H9 (cell line): ENCODE measurements around the gene INPP5E. TPM values are rescaled to one million over a fixed set of nuclear protein-coding genes. Genes with fewer than 3 reads are reported as not detected.

Source experiments
- DNase-seq: peaks from one replicate; pipeline ENCODE4 v3.0.0-alpha.2; 2017
- H2AFZ ChIP-seq: one replicate; pipeline ENCODE4 v1.6.1; 2013; ENCODE audit warnings: mild to moderate bottlenecking, low read length, control low read depth, moderate library complexity
- H2AK5ac ChIP-seq: 2 replicates; pipeline ENCODE4 v1.6.1; 2013; ENCODE audit warnings: low read length, control low read depth, mixed read lengths; ENCODE audit not compliant: insufficient read length
- H2BK120ac ChIP-seq: one replicate; pipeline ENCODE4 v1.6.1; 2013; ENCODE audit warnings: low read depth, mild to moderate bottlenecking, low read length, control low read depth, inconsistent platforms; ENCODE audit not compliant: poor library complexity, severe bottlenecking
- H2BK12ac ChIP-seq: 2 replicates; pipeline ENCODE4 v1.6.1; 2013; ENCODE audit warnings: low read length, control low read depth, mixed read lengths, low read depth; ENCODE audit not compliant: insufficient read length
- H2BK15ac ChIP-seq: 2 replicates; pipeline ENCODE4 v1.6.1; 2013; ENCODE audit warnings: low read depth, low read length, control low read depth
- H2BK20ac ChIP-seq: one replicate; pipeline ENCODE4 v1.6.1; 2013; ENCODE audit warnings: low read depth, mild to moderate bottlenecking, low read length, control low read depth, inconsistent platforms; ENCODE audit not compliant: poor library complexity, severe bottlenecking
- H2BK5ac ChIP-seq: 2 replicates; pipeline ENCODE4 v1.6.1; 2013; ENCODE audit warnings: low read length, control low read depth, mixed read lengths; ENCODE audit not compliant: insufficient read length
- H3K14ac ChIP-seq: 2 replicates; pipeline ENCODE4 v1.6.1; 2013; ENCODE audit warnings: low read length, control low read depth; ENCODE audit not compliant: insufficient read depth
- H3K18ac ChIP-seq: 2 replicates; pipeline ENCODE4 v1.6.1; 2013; ENCODE audit warnings: low read depth, mild to moderate bottlenecking, mixed read lengths, low read length, control low read depth; ENCODE audit not compliant: insufficient read length
- H3K23ac ChIP-seq: 2 replicates; pipeline ENCODE4 v1.6.1; 2013; ENCODE audit warnings: low read length, control low read depth, mixed read lengths, low read depth; ENCODE audit not compliant: insufficient read length
- H3K23me2 ChIP-seq: 2 replicates; pipeline ENCODE4 v1.6.1; 2013; ENCODE audit warnings: low read depth, mild to moderate bottlenecking, mixed read lengths, low read length, control low read depth; ENCODE audit not compliant: insufficient read length, poor library complexity, severe bottlenecking
- H3K27ac ChIP-seq: 2 replicates; pipeline ENCODE4 v1.5.1; 2013; ENCODE audit warnings: low read length, control low read depth, mixed read lengths, low read depth; ENCODE audit not compliant: insufficient read length
- H3K27me3 ChIP-seq: 2 replicates; pipeline ENCODE4 v1.6.1; 2013; ENCODE audit warnings: low read length, control low read depth, inconsistent platforms; ENCODE audit not compliant: insufficient read depth
- H3K4ac ChIP-seq: 2 replicates; pipeline ENCODE4 v1.6.1; 2013; ENCODE audit warnings: low read depth, mild to moderate bottlenecking, control low read depth, inconsistent platforms, low read length, moderate library complexity
- H3K4me1 ChIP-seq: 2 replicates; pipeline ENCODE4 v1.6.1; 2013; ENCODE audit warnings: low read length, control low read depth, inconsistent platforms; ENCODE audit not compliant: insufficient read depth
- H3K4me2 ChIP-seq: 2 replicates; pipeline ENCODE4 v1.6.1; 2013; ENCODE audit warnings: low read length, control low read depth, mixed read lengths; ENCODE audit not compliant: insufficient read length, insufficient read depth
- H3K56ac ChIP-seq: 2 replicates; pipeline ENCODE4 v1.6.1; 2013; ENCODE audit warnings: low read depth, mild to moderate bottlenecking, mixed read lengths, low read length, control low read depth; ENCODE audit not compliant: insufficient read length
- H3K79me1 ChIP-seq: 2 replicates; pipeline ENCODE4 v1.6.1; 2013; ENCODE audit warnings: low read depth, mild to moderate bottlenecking, moderate library complexity, low read length, control low read depth, inconsistent platforms; ENCODE audit not compliant: insufficient read depth, poor library complexity, severe bottlenecking
- H3K79me2 ChIP-seq: 2 replicates; pipeline ENCODE4 v1.6.1; 2013; ENCODE audit warnings: low read length, control low read depth, inconsistent platforms; ENCODE audit not compliant: insufficient read depth
- H3K9ac ChIP-seq: 2 replicates; pipeline ENCODE4 v1.6.1; 2013; ENCODE audit warnings: low read length, control low read depth, mixed read lengths; ENCODE audit not compliant: insufficient read length; ENCODE audit errors: extremely low read depth
- H3K9me3 ChIP-seq: one replicate; pipeline ENCODE4 v1.6.1; 2013; ENCODE audit warnings: low read depth, low read length, inconsistent platforms; ENCODE audit not compliant: control insufficient read depth
- H3T11ph ChIP-seq: one replicate; pipeline ENCODE4 v1.6.1; 2013; ENCODE audit warnings: mild to moderate bottlenecking, low read length, control low read depth, inconsistent platforms
- H4K20me1 ChIP-seq: one replicate; pipeline ENCODE4 v1.6.1; 2013; ENCODE audit not compliant: control insufficient read depth, insufficient read length, insufficient read depth
- H4K5ac ChIP-seq: 2 replicates; pipeline ENCODE4 v1.6.1; 2013; ENCODE audit warnings: low read depth, mild to moderate bottlenecking, mixed read lengths, low read length, control low read depth; ENCODE audit not compliant: insufficient read length
- H4K8ac ChIP-seq: replicated peaks from 2 replicates; pipeline ENCODE4 v1.6.1; 2013; ENCODE audit warnings: low read length, control low read depth, mixed read lengths, low read depth; ENCODE audit not compliant: insufficient read length
- H4K91ac ChIP-seq: 2 replicates; pipeline ENCODE4 v1.6.1; 2013; ENCODE audit warnings: low read depth, mild to moderate bottlenecking, moderate library complexity, mixed read lengths, low read length, control low read depth; ENCODE audit not compliant: insufficient read length
- H3K27ac Mint-ChIP-seq, 3 experiments: 2 replicates in 2 of 3; 3 replicates in 1 of 3; pipeline ENCODE4 v1.8.0; 2020 to 2021; ENCODE audit warnings: mixed read lengths in 3 of 3, mild to moderate bottlenecking in 1 of 3, moderate library complexity in 1 of 3
- H3K27me3 Mint-ChIP-seq: 2 replicates; pipeline ENCODE4 v1.8.0; 2021; ENCODE audit warnings: low read depth, mild to moderate bottlenecking, moderate library complexity, mixed read lengths
- H3K36me3 Mint-ChIP-seq, 3 experiments: 2 replicates in 2 of 3; 3 replicates in 1 of 3; pipeline ENCODE4 v1.8.0; 2020 to 2021; ENCODE audit warnings: low read depth in 3 of 3, mixed read lengths in 3 of 3; ENCODE audit not compliant: insufficient read depth in 1 of 3
- H3K4me1 Mint-ChIP-seq, 2 experiments: 2 replicates each; pipeline ENCODE4 v1.8.0; 2020; ENCODE audit warnings: mixed read lengths in 2 of 2
- H3K4me3 Mint-ChIP-seq, 2 experiments: 2 replicates in 1 of 2; 3 replicates in 1 of 2; pipeline ENCODE4 v1.8.0; 2020 to 2021; ENCODE audit warnings: mild to moderate bottlenecking in 2 of 2, mixed read lengths in 2 of 2, moderate library complexity in 1 of 2
- H3K9me3 Mint-ChIP-seq, 2 experiments: 2 replicates in 1 of 2; 3 replicates in 1 of 2; pipeline ENCODE4 v1.8.0; 2020; ENCODE audit warnings: mild to moderate bottlenecking in 2 of 2, mixed read lengths in 2 of 2, moderate library complexity in 1 of 2
- CTCF ChIP-seq: fragments of 200-600 bp; sonication (generic); conservative IDR thresholded peaks from 3 replicates; pipeline ENCODE4 v1.8.0; 2021; ENCODE audit warnings: antibody characterized with exemption, mild to moderate bottlenecking
- WGBS: extraction: QIAGEN DNeasy Blood & Tissue Kit; methylation state at CpG from one replicate; pipeline ENCODE4 v1.1.7; 2013; ENCODE audit warnings: missing lambda C conversion rate, low lambda C conversion rate, mixed read lengths; ENCODE audit not compliant: insufficient read length; ENCODE audit errors: extremely low coverage; 5-methylcytosine and 5-hydroxymethylcytosine counted together
- total RNA-seq: library from RNA; stranded (reverse); gene quantifications from 2 replicates; pipeline ENCODE4 v1.2.1, GENCODE V29; 2021

Gene INPP5E
- total RNA-seq, 1 experiment from 2014 or later: 21.0 TPM

- Histone ChIP-seq H4K20me1 (no peaks in the 10 kb centered on the region), H3K4ac (no peak overlapping the region), H3K79me2 (no peaks in the 10 kb centered on the region), H3T11ph (no peak overlapping the region), H2BK5ac (no peak overlapping the region), H2BK20ac (no peak overlapping the region), H2BK12ac (no peak overlapping the region), H3K23ac (no peak overlapping the region), H2BK15ac (no peak overlapping the region), H3K9me3 (no peaks in the 10 kb centered on the region), H2AK5ac (no peak overlapping the region), H4K91ac (no peak overlapping the region), H3K4me2 (no peak overlapping the region), H3K27me3 (no peaks in the 10 kb centered on the region), H3K23me2 (no peaks in the 10 kb centered on the region), H4K8ac (no peak overlapping the region), H2AFZ (no peak overlapping the region), H3K27ac (no peak overlapping the region), H3K56ac (no peak overlapping the region), H3K79me1 (no peaks in the 10 kb centered on the region), H4K5ac (no peak overlapping the region), H3K4me1 (no peaks in the 10 kb centered on the region), H3K9ac (no peak overlapping the region), H3K18ac (no peak overlapping the region), H2BK120ac (no peak overlapping the region), H3K14ac (no peak overlapping the region)
- no peak for DNase-seq
- Mint-ChIP-seq H3K4me1 (no peaks in the 10 kb centered on the region), H3K4me3 (no peak overlapping the region), H3K27me3 (no peaks in the 10 kb centered on the region), H3K36me3 (peaks cover 25 to 71% (median 54%) of the 10 kb centered on the region in 3 experiments; a peak in 6 of 7 replicates), H3K27ac (no peak overlapping the region), H3K9me3 (no peaks in the 10 kb centered on the region)
- WGBS: no CpG with 5 or more reads among the region's 20 CpGs
- no peak for TF ChIP-seq CTCF
Measured at GRCh38 chr9:136383436-136383835, 56.2 kb downstream of the INPP5E start.
